B cell (primary cell): ENCODE measurements around the gene TENT4A. TPM values are rescaled to one million over a fixed set of nuclear protein-coding genes. Genes with fewer than 3 reads are reported as not detected.

Source experiments
- ATAC-seq: fragments of 200-7000 bp; cut with Tn5 transposase; one replicate; pipeline ENCODE4 v1.10.0; 2021; ENCODE audit warnings: low read depth, mild to moderate bottlenecking, moderate number of reproducible peaks, moderate library complexity
- CTCF ChIA-PET: fragments of 350-600 bp; sonication (Branson Sonifier 250); formaldehyde crosslinking; loops from one replicate; lab custom pipeline; 2021; ENCODE audit warnings: antibody characterized with exemption, inconsistent platforms; lab: Charles Lee
- POLR2A ChIA-PET: fragments of 350-600 bp; sonication (Branson Sonifier 250); formaldehyde crosslinking; loops from one replicate; lab custom pipeline; 2021; ENCODE audit warnings: antibody characterized with exemption; lab: Charles Lee
- DNase-seq: peaks from one replicate; pipeline ENCODE4 v3.0.0; 2013
- H2AFZ ChIP-seq: 2 replicates; pipeline ENCODE4 v1.6.1; 2012; ENCODE audit warnings: mild to moderate bottlenecking, low read depth, low read length; ENCODE audit not compliant: insufficient read depth, poor library complexity, severe bottlenecking
- H3K27ac ChIP-seq, 2 donors: 1 replicate in 1 of 2; 2 replicates in 1 of 2; pipeline ENCODE4 v1.5.1; 2012 to 2013; ENCODE audit warnings: low read length in 2 of 2, mild to moderate bottlenecking in 2 of 2, moderate library complexity in 1 of 2
- H3K27me3 ChIP-seq, 4 experiments: fragments of 200-600 bp in 1 of 4; sonication (generic) in 1 of 4; replicated peaks in 1 of 4; 1 replicate in 2 of 4; 2 replicates in 2 of 4; pipeline versions ENCODE4 v1.6.1 to v1.7.0; 2013 to 2016; ENCODE audit warnings: low read length in 3 of 4, mild to moderate bottlenecking in 2 of 4, mixed read lengths in 1 of 4, moderate library complexity in 1 of 4; ENCODE audit not compliant: insufficient read depth in 4 of 4, control insufficient read depth in 3 of 4; ENCODE audit errors: control extremely low read depth in 1 of 4
- H3K36me3 ChIP-seq, 2 experiments: replicated peaks in 1 of 2; 1 replicate in 1 of 2; 2 replicates in 1 of 2; pipeline versions ENCODE4 v1.6.1 to v1.7.1; 2013; ENCODE audit warnings: low read length in 1 of 2; ENCODE audit not compliant: insufficient read depth in 2 of 2, control insufficient read depth in 1 of 2; ENCODE audit errors: control extremely low read depth in 1 of 2, extremely low read depth in 1 of 2
- H3K4me1 ChIP-seq, 2 donors: fragments of 200-600 bp in 1 of 2; sonication (generic) in 1 of 2; 1 replicate in 1 of 2; 2 replicates in 1 of 2; pipeline versions ENCODE4 v1.5.1 to v1.6.1; 2013 to 2017; ENCODE audit warnings: low read length in 2 of 2; ENCODE audit not compliant: control insufficient read depth in 2 of 2, insufficient read depth in 2 of 2
- H3K4me2 ChIP-seq: replicated peaks from 2 replicates; pipeline ENCODE3; 2012; ENCODE audit warnings: mild to moderate bottlenecking, low read depth, low read length; ENCODE audit not compliant: poor library complexity, severe bottlenecking
- H3K4me3 ChIP-seq, 5 experiments: fragments of 200-600 bp in 1 of 5; sonication (generic) in 1 of 5; 1 replicate in 3 of 5; 2 replicates in 2 of 5; pipeline versions ENCODE4 v1.5.1 to v1.7.0; 2011 to 2016; ENCODE audit warnings: low read length in 4 of 5, mild to moderate bottlenecking in 4 of 5, low read depth in 2 of 5, control low read depth in 1 of 5, moderate library complexity in 1 of 5; ENCODE audit not compliant: insufficient read depth in 1 of 5; ENCODE audit errors: control extremely low read depth in 1 of 5, extremely low read depth in 1 of 5
- H3K79me2 ChIP-seq: fragments of 200-600 bp; sonication (generic); one replicate; pipeline ENCODE4 v1.6.0; 2016; ENCODE audit warnings: low read length; ENCODE audit not compliant: control insufficient read depth, insufficient read depth
- H3K9ac ChIP-seq: fragments of 200-600 bp; sonication (generic); 2 replicates; pipeline ENCODE4 v1.6.1; 2017; ENCODE audit warnings: mild to moderate bottlenecking, low read length, moderate library complexity
- H3K9me3 ChIP-seq, 3 donors: one replicate each; pipeline versions ENCODE4 v1.6.1 to v1.7.1; 2013; ENCODE audit warnings: low read length in 2 of 3; ENCODE audit not compliant: control insufficient read depth in 2 of 3, insufficient read depth in 1 of 3; ENCODE audit errors: control extremely low read depth in 1 of 3
- H4K20me1 ChIP-seq: 2 replicates; pipeline ENCODE4 v1.6.0; 2012; ENCODE audit warnings: mild to moderate bottlenecking, low read length; ENCODE audit not compliant: insufficient read depth, control insufficient read depth, poor library complexity, severe bottlenecking
- H3K27ac Mint-ChIP-seq: one replicate; pipeline ENCODE4 v1.8.0; 2021; ENCODE audit warnings: mixed read lengths
- H3K27me3 Mint-ChIP-seq: one replicate; pipeline ENCODE4 v1.8.0; 2021; ENCODE audit warnings: mixed read lengths
- H3K4me1 Mint-ChIP-seq: one replicate; pipeline ENCODE4 v1.8.0; 2021; ENCODE audit warnings: mixed read lengths
- H3K4me3 Mint-ChIP-seq: one replicate; pipeline ENCODE4 v1.8.0; 2021; ENCODE audit warnings: mixed read lengths
- H3K9me3 Mint-ChIP-seq: one replicate; pipeline ENCODE4 v1.8.0; 2022; ENCODE audit warnings: mixed read lengths; ENCODE audit not compliant: insufficient read depth
- CTCF ChIP-seq: fragments of 200-600 bp; IDR thresholded peaks from one replicate; pipeline ENCODE4 v1.8.0; 2022; ENCODE audit warnings: antibody characterized with exemption, mild to moderate bottlenecking
- EZH2 ChIP-seq: IDR thresholded peaks from 2 replicates; pipeline ENCODE4 v1.6.1; 2012; ENCODE audit warnings: borderline replicate concordance, low read depth, mild to moderate bottlenecking, moderate library complexity, low read length; ENCODE audit not compliant: insufficient read depth, poor library complexity, severe bottlenecking
- WGBS: methylation state at CpG from one replicate; pipeline ENCODE4 v1.1.5; 2013; ENCODE audit warnings: missing lambda C conversion rate; ENCODE audit not compliant: insufficient coverage; 5-methylcytosine and 5-hydroxymethylcytosine counted together
- intact Hi-C: fragments of 100-400 bp; cut with micrococcal nuclease; formaldehyde crosslinking; loops from one replicate; pipeline ENCODE4 v1.10.0; 2022
- polyA plus RNA-seq: library from polyadenylated mRNA; depleted of rRNA; stranded (reverse); fragments of >200 nt; gene quantifications from 2 replicates; pipeline ENCODE4 v1.2.3, GENCODE V29; 2012
- total RNA-seq, 2 donors: library from RNA; stranded (reverse); fragments of 120-200 nt in 1 of 2; gene quantifications; 1 replicate in 1 of 2; 2 replicates in 1 of 2; pipeline versions ENCODE4 v1.2.3 to v1.2.4, GENCODE V29; 2013 to 2022

Gene TENT4A
- total and polyA plus RNA-seq, 2 donors (not counting 1 experiment from before 2014, with no cell fraction given), result 18.5 to 63.6 TPM

GRCh38 chr5:6718718-6719117 is 5.5 kb downstream of the TENT4A start:
- H3K79me2 ChIP-seq, result peaks cover 94% of the 10 kb centered on the region
- peaks cover 0 to 9% of the 10 kb centered on the region in 2 experiments for H3K36me3 ChIP-seq
- no peak overlapping the region for H2AFZ ChIP-seq
- ChIA-PET CTCF (interaction anchor here (1.1 to 2.1 kb wide), 3 partner anchors 11 to 27 kb away, joined by 3 to 8 read pairs (median 6); no protein-coding TSS in a partner anchor), POLR2A (no interaction called here)
- 95% methylated on average over 4 of the region's 5 CpGs for WGBS
- no peaks in the 10 kb centered on the region for H3K9me3 ChIP-seq
- Mint-ChIP-seq H3K27me3 (no peaks in the 10 kb centered on the region), H3K4me3 (peak overlapping the region; percentile 24), H3K4me1 (peaks cover 84% of the 10 kb centered on the region), H3K9me3 (no peaks in the 10 kb centered on the region), H3K27ac (peak overlapping the region; percentile 75)
- TF ChIP-seq CTCF, result no peak
- TF ChIP-seq EZH2, result no peak
- H3K4me2 ChIP-seq, result peak overlapping the region; percentile 17
- H3K9ac ChIP-seq, result no peak overlapping the region
- ATAC-seq, result no peak
- no peaks in the 10 kb centered on the region for H3K27me3 ChIP-seq
- peaks cover 78% of the 10 kb centered on the region for H4K20me1 ChIP-seq
- H3K4me1 ChIP-seq, result peaks cover 65 to 67% of the 10 kb centered on the region in 2 donors
- H3K27ac ChIP-seq, result no peak overlapping the region
- intact Hi-C loops, result loop anchor here (10.0 kb wide), 1 partner anchor 1224 kb away; no protein-coding TSS in a partner anchor
- no peak overlapping the region for H3K4me3 ChIP-seq
- no peak for DNase-seq

- H4K20me1 ChIP-seq, result peaks cover 85% of the 10 kb centered on the region
Measured at GRCh38 chr5:6719417-6719816, 6.2 kb downstream of the TENT4A start.

More at GRCh38 chr5:6719417-6719816, 6.2 kb downstream of the TENT4A start:
- DNase-seq, result no peak
- Mint-ChIP-seq H3K9me3 (no peaks in the 10 kb centered on the region), H3K4me1 (peaks cover 90% of the 10 kb centered on the region), H3K4me3 (no peak overlapping the region), H3K27ac (no peak overlapping the region), H3K27me3 (no peaks in the 10 kb centered on the region)
- CTCF ChIA-PET, result no interaction called here
- no peak overlapping the region for H2AFZ ChIP-seq
- H3K27ac ChIP-seq, result no peak overlapping the region
- 100% methylated on average over 4 of the region's 5 CpGs for WGBS
- intact Hi-C loops, result loop anchor here (10.0 kb wide), 1 partner anchor 1225 kb away; no protein-coding TSS in a partner anchor
- no peak overlapping the region for H3K4me3 ChIP-seq
- no peak for ATAC-seq
- TF ChIP-seq CTCF, result no peak
- TF ChIP-seq EZH2, result no peak
- H3K9me3 ChIP-seq, result no peaks in the 10 kb centered on the region
- H3K4me2 ChIP-seq, result no peak overlapping the region
- no peak overlapping the region for H3K9ac ChIP-seq
- peaks cover 0 to 13% of the 10 kb centered on the region in 2 experiments for H3K36me3 ChIP-seq
- peaks cover 99% of the 10 kb centered on the region for H3K79me2 ChIP-seq
- H3K4me1 ChIP-seq, result peaks cover 65 to 67% of the 10 kb centered on the region in 2 donors
- H3K27me3 ChIP-seq, result no peaks in the 10 kb centered on the region
- POLR2A ChIA-PET, result no interaction called here
